ENCODE measurements around the gene MPV17. TPM values are rescaled to one million over a fixed set of nuclear protein-coding genes. Genes with fewer than 3 reads are reported as not detected.

MPV17 gene
- total and polyA plus RNA-seq, 2 of the 13 experiments (the other 11 are each of a cell fraction or from before 2014, with no cell fraction given) = 48.9 to 129 TPM

DNA sequence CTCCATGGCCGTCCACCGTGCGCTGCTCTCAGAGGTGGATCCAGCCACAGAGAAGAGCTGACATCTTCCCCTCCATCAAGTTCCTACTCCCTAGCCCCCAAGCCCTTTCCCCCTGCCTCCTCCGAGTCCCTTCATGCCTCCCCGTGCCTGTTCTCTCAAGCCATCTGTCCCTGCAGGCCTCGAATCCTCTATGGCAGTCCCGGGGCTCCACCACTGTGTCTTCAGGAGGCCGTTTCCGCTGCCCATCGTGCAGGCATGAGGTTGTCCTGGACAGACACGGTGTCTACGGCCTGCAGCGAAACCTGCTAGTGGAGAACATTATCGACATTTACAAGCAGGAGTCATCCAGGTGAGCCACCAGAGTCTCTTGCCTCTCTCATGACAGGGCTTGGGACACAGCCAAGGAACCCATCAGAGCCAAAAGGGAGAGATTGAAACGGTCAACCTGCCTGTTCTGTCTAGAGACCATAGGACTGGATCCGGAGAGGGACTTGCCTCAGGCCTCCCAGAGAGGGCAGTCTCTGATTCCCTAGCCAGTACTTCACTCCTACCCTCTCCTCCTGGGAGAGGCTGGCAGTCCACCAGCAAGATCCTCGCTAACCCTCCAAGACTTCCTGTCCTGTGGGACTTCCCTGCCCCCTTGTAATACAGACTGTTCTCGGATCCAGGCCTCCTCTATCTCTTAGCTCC lies 24.4 kb downstream of the MPV17 start (continued):
- no peak for TF ChIP-seq GTF3A (CRISPR knock-in tag; conservative IDR thresholded peaks at IDR 0.05)

DNA sequence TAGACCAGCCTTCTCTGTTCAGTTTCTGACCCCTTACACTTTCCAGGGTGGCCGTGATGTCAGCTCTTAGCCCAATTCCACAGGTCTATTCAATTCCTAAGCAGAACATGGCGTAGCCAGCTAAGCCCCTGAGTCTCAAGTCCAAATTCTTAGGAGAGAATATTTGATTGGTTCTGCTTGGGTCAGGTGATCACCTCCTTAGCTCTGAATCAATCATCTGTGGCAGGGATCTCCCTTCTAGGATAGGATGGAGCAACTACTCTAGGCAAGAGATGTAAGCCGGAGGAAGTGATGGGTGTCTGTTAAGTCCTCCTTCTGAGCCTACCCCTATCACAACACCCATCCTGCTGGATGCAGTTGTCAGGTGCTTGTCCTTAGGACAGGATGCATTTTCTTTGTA lies 25.7 kb downstream of the MPV17 start:
- no peaks in the 10 kb centered on the region for H3K36me3 ChIP-seq (replicated peaks in 1 of 2; ENCODE audit: control insufficient read depth in 1 of 2, insufficient read depth in 2 of 2, low read length in 2 of 2)
- WGBS (ENCODE audit: low lambda C conversion rate) = 35% methylated on average over 3 of the region's 3 CpGs
- peaks cover 74% of the 10 kb centered on the region for H3K4me1 ChIP-seq (ENCODE audit: insufficient read depth, low read length)
- H3K4me3 ChIP-seq (replicated peaks in 1 of 3; ENCODE audit: insufficient read depth in 1 of 3, low read depth in 2 of 3, low read length in 3 of 3) = no peak overlapping the region
- H2AFZ ChIP-seq (ENCODE audit: low read length) = no peak overlapping the region
- ATAC-seq = no peak; the same call in 2 of the 3 replicates
- H3K27me3 ChIP-seq (ENCODE audit: control insufficient read depth in 1 of 2, insufficient read depth in 2 of 2, low read length in 2 of 2) = no peaks in the 10 kb centered on the region; a peak in 1 of 5 replicates
- ChIA-PET CTCF (ENCODE audit: low intra/inter-chr PET ratio, low total read pairs) (no interaction called here), POLR2A (interaction anchor here (1.1 kb wide), 1 partner anchor 15 kb away, joined by 3 read pairs; the partner anchor contains the start of gene TRIM54)
- H3K27ac ChIP-seq (ENCODE audit: extremely low read length, insufficient read depth, low read length) = no peak overlapping the region
- intact Hi-C loops (cut with micrococcal nuclease; ENCODE audit: unreplicated experiment) (no loop called here), in situ Hi-C loops (cut with HindIII; ENCODE audit: extremely low pct_ligation_motif_present, low pct_unique_long_range_greater_than_20kb) (no loop called here)
- H3K79me2 ChIP-seq (ENCODE audit: insufficient read depth, low read length) = no peaks in the 10 kb centered on the region
- no peaks in the 10 kb centered on the region for H3K9me3 ChIP-seq (ENCODE audit: low read length)
- no peaks in the 10 kb centered on the region for H4K20me1 ChIP-seq (ENCODE audit: insufficient read depth, low read length)
- TF ChIP-seq RELA (CRISPR knock-in tag; IDR thresholded peaks at IDR 0.05) = no peak
- TF ChIP-seq, protein P1, sequence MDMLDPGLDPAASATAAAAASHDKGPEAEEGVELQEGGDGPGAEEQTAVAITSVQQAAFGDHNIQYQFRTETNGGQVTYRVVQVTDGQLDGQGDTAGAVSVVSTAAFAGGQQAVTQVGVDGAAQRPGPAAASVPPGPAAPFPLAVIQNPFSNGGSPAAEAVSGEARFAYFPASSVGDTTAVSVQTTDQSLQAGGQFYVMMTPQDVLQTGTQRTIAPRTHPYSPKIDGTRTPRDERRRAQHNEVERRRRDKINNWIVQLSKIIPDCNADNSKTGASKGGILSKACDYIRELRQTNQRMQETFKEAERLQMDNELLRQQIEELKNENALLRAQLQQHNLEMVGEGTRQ (IDR thresholded peaks at IDR 0.05; ENCODE audit: low read depth, low read length) = peak; percentile 15; the same call in 1 of the 2 replicates
- TF ChIP-seq, protein P1 (CRISPR knock-in tag; IDR thresholded peaks at IDR 0.05; ENCODE audit: borderline replicate concordance) = no peak
- no peak overlapping the region for H3K9ac ChIP-seq (ENCODE audit: insufficient read depth, low read depth, low read length)
- H3K4me2 ChIP-seq (ENCODE audit: low read depth, low read length) = no peak overlapping the region
- no TSS peak for BruUV-seq (replicated peaks)
- no peak for DNase-seq (ENCODE audit: low spot score)
- no peak for FAIRE-seq

All from HepG2 (cell line).